IMR-90 (cell line): ENCODE measurements around the gene ARFGAP3.

Source experiments
- BHLHE40 ChIP-seq: fragments of 150-350 bp; IDR thresholded peaks from 2 replicates; pipeline ENCODE4 v1.6.1; 2016; ENCODE audit warnings: mild to moderate bottlenecking, low read depth, low read length
- CEBPB ChIP-seq: IDR thresholded peaks from 2 replicates; pipeline ENCODE4 v1.6.1; 2012; ENCODE audit warnings: low read depth, low read length, improper control_type of control experiment
- CTCF ChIP-seq: conservative IDR thresholded peaks from 2 replicates; pipeline ENCODE4 v1.5.1; 2012; ENCODE audit warnings: mild to moderate bottlenecking, low read depth, low read length, improper control_type of control experiment
- FOS ChIP-seq: fragments of 150-350 bp; IDR thresholded peaks from 2 replicates; pipeline ENCODE4 v1.6.1; 2016; ENCODE audit warnings: low read depth, low read length
- MXI1 ChIP-seq: IDR thresholded peaks from 2 replicates; pipeline ENCODE4 v1.6.1; 2012; ENCODE audit warnings: low read depth, mild to moderate bottlenecking, low read length, moderate library complexity, borderline replicate concordance
- POLR2A ChIP-seq: IDR thresholded peaks from 2 replicates; pipeline ENCODE4 v1.6.1; 2012; ENCODE audit warnings: mild to moderate bottlenecking, low read depth, low read length
- RCOR1 ChIP-seq: IDR thresholded peaks from 2 replicates; pipeline ENCODE4 v1.6.1; 2012; ENCODE audit warnings: mild to moderate bottlenecking, low read length, improper control_type of control experiment; ENCODE audit not compliant: insufficient replicate concordance
- RFX5 ChIP-seq: IDR thresholded peaks from 2 replicates; pipeline ENCODE4 v1.8.0; 2012; ENCODE audit warnings: low read depth, mild to moderate bottlenecking, low read length, moderate library complexity
- SMC3 ChIP-seq: fragments of 150-350 bp; IDR thresholded peaks from 2 replicates; pipeline ENCODE4 v1.6.1; 2016; ENCODE audit warnings: low read depth, mild to moderate bottlenecking, antibody characterized with exemption, low read length, moderate library complexity

GRCh38 chr22:42752912-42753311 is 104.2 kb downstream of the ARFGAP3 start:
- TF ChIP-seq MXI1 (no peak), CTCF (no peak), POLR2A (no peak), CEBPB (no peak), RFX5 (no peak), SMC3 (no peak), RCOR1 (no peak), BHLHE40 (no peak), FOS (no peak)
